Sigmoid colon (tissue), 4 donors: Measurements from ENCODE around the gene COX10.

Source experiments
- EP300 ChIP-seq, 4 donors: sonication (generic); formaldehyde crosslinking; IDR thresholded peaks; one replicate each; pipeline ENCODE4 v1.6.1; 2017; ENCODE audit warnings: antibody characterized with exemption in 4 of 4
- POLR2A ChIP-seq, 2 donors: fragments of 450-650 bp; IDR thresholded peaks; one replicate each; pipeline ENCODE4 v1.6.1; 2016; ENCODE audit warnings: antibody characterized with exemption in 2 of 2, mild to moderate bottlenecking in 2 of 2, moderate library complexity in 2 of 2
- POLR2AphosphoS5 ChIP-seq, 4 donors: sonication (generic); formaldehyde crosslinking; IDR thresholded peaks; one replicate each; pipeline ENCODE4 v1.6.1; 2017; ENCODE audit warnings: antibody characterized with exemption in 4 of 4
- TF ChIP-seq, protein P1 (sequence below), 4 experiments: fragments of 450-650 bp in 3 of 4; fragments of 200-600 bp in 1 of 4; IDR thresholded peaks; one replicate each; pipeline ENCODE4 v1.5.1; 2016 to 2019; ENCODE audit warnings: antibody characterized with exemption in 4 of 4, mild to moderate bottlenecking in 3 of 4, moderate library complexity in 2 of 4

DNA sequence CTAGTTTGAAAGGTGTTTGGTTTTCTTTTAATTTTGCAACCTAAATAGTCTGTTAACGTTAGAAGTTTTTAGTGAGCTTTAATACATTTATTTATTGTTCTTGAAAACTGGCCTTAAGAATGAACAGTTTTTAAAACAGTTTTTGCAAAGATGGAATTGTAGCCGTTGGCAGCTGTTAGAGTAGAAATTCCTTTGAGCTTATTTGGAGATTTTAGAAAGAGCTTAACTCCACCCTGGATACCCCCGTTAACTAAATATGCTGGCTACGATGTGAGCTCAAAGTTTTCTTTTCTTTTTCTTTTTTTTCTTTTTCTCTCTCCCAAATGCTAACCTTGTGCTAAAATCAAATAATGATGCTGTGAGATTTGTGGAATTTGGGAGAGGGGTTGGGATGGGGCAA, 75.2 kb downstream of the COX10 start:
- TF ChIP-seq POLR2A (IDR thresholded peaks at IDR 0.05) (no peak), POLR2AphosphoS5 (IDR thresholded peaks at IDR 0.05) (no peak), EP300 (IDR thresholded peaks at IDR 0.05) (no peak)
- TF ChIP-seq, protein P1, sequence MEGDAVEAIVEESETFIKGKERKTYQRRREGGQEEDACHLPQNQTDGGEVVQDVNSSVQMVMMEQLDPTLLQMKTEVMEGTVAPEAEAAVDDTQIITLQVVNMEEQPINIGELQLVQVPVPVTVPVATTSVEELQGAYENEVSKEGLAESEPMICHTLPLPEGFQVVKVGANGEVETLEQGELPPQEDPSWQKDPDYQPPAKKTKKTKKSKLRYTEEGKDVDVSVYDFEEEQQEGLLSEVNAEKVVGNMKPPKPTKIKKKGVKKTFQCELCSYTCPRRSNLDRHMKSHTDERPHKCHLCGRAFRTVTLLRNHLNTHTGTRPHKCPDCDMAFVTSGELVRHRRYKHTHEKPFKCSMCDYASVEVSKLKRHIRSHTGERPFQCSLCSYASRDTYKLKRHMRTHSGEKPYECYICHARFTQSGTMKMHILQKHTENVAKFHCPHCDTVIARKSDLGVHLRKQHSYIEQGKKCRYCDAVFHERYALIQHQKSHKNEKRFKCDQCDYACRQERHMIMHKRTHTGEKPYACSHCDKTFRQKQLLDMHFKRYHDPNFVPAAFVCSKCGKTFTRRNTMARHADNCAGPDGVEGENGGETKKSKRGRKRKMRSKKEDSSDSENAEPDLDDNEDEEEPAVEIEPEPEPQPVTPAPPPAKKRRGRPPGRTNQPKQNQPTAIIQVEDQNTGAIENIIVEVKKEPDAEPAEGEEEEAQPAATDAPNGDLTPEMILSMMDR (IDR thresholded peaks at IDR 0.05) = no peak
